Uterus (tissue), 2 donors: ENCODE measurements around the gene WDR4.
"Not testable (repeated sequence)": the region's sequence is repeated elsewhere in the genome, so short reads cannot be mapped to it uniquely, and the experiment has no call there.

Experiments
- POLR2A ChIP-seq, 2 donors: fragments of 450-650 bp; IDR thresholded peaks; one replicate each; pipeline ENCODE4 v1.6.1; 2016; ENCODE audit warnings: antibody characterized with exemption in 2 of 2, mild to moderate bottlenecking in 1 of 2, moderate library complexity in 1 of 2
- TF ChIP-seq, protein P1 (sequence below), 4 experiments: fragments of 200-600 bp in 2 of 4; fragments of 450-650 bp in 2 of 4; sonication (generic) in 2 of 4; IDR thresholded peaks; one replicate each; pipeline ENCODE4 v1.5.1; 2016 to 2019; ENCODE audit warnings: antibody characterized with exemption in 4 of 4, mild to moderate bottlenecking in 2 of 4, moderate library complexity in 1 of 4

DNA sequence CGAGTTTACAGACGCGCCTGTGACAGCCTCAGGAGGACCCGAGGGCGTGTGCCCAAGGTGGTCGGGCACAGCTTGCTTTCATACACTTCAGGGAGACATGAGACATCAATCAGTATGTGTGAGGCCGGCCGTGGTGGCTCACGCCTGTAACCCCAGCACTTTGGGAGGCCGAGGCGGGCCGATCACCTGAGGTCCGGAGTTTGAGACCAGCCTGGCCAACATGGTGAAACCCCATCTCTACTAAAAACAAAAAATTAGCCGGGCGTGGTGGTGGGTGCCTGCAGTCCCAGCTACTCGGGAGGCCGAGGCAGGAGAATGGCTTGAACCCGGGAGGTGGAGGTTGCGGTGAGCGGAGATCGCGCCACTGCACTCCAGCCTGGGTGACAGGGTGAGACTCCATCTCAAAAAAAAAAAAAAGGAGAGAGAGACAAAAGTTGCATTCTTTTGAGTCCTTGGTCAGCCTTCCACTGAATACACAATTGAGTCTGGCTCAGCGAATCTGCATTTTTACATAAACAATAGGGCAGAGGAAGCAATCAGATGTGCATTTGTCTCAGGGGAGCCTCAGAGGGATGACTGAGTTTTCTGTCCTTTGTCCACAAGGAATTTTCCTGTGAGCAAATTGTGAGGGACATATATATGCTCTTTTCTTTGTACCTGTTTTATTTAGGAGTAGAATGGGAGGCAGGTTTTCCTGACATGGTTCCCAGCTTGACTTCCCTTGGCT lies 48.3 kb upstream of the WDR4 start:
- TF ChIP-seq, protein P1, sequence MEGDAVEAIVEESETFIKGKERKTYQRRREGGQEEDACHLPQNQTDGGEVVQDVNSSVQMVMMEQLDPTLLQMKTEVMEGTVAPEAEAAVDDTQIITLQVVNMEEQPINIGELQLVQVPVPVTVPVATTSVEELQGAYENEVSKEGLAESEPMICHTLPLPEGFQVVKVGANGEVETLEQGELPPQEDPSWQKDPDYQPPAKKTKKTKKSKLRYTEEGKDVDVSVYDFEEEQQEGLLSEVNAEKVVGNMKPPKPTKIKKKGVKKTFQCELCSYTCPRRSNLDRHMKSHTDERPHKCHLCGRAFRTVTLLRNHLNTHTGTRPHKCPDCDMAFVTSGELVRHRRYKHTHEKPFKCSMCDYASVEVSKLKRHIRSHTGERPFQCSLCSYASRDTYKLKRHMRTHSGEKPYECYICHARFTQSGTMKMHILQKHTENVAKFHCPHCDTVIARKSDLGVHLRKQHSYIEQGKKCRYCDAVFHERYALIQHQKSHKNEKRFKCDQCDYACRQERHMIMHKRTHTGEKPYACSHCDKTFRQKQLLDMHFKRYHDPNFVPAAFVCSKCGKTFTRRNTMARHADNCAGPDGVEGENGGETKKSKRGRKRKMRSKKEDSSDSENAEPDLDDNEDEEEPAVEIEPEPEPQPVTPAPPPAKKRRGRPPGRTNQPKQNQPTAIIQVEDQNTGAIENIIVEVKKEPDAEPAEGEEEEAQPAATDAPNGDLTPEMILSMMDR (IDR thresholded peaks at IDR 0.05), result not testable (repeated sequence)
- not testable (repeated sequence) for TF ChIP-seq POLR2A (IDR thresholded peaks at IDR 0.05)
